Measurements from ENCODE around the gene GPR78. TPM values are rescaled to one million over a fixed set of nuclear protein-coding genes. Genes with fewer than 3 reads are reported as not detected.

Gene GPR78
- total RNA-seq, 1 donor from 2014 or later = 0.16 TPM

GRCh38 chr4:8615921-8616787 is 36.0 kb downstream of the GPR78 start:
- H3K4me3 Mint-ChIP-seq (ENCODE audit: unreplicated experiment) = no peak overlapping the region
- no peak for DNase-seq (ENCODE audit: low read depth)
- H3K27ac Mint-ChIP-seq (ENCODE audit: unreplicated experiment) = no peak overlapping the region
- H2AFZ ChIP-seq (ENCODE audit: low read depth, low read length) = no peak overlapping the region
- no peak overlapping the region for H3K9ac ChIP-seq (ENCODE audit: low read length)
- H3K36me3 Mint-ChIP-seq (ENCODE audit: low read depth, unreplicated experiment) = peaks cover 6% of the 10 kb centered on the region
- no peaks in the 10 kb centered on the region for H3K9me3 Mint-ChIP-seq (ENCODE audit: unreplicated experiment)
- H3K4me2 ChIP-seq (ENCODE audit: low read length) = no peak overlapping the region
- no peaks in the 10 kb centered on the region for H3K27me3 ChIP-seq (ENCODE audit: insufficient read depth, low read length)
- no peaks in the 10 kb centered on the region for H3K79me2 ChIP-seq (ENCODE audit: insufficient read depth, low read length)
- H3K4me1 ChIP-seq (ENCODE audit: insufficient read depth, low read length) = no peaks in the 10 kb centered on the region
- TF ChIP-seq CTCF (IDR thresholded peaks at IDR 0.05; ENCODE audit: insufficient read depth, low read depth, low read length) = no peak
- no peak for TF ChIP-seq EZH2 (IDR thresholded peaks at IDR 0.05; ENCODE audit: insufficient read depth, low read length)
- no peaks in the 10 kb centered on the region for H3K4me1 Mint-ChIP-seq (ENCODE audit: low read depth, unreplicated experiment)
- H4K20me1 ChIP-seq (ENCODE audit: insufficient read depth, low read length) = no peaks in the 10 kb centered on the region
- no peaks in the 10 kb centered on the region for H3K9me3 ChIP-seq (ENCODE audit: insufficient read depth, low read depth, low read length)
- H3K36me3 ChIP-seq (ENCODE audit: insufficient read depth, low read length) = no peaks in the 10 kb centered on the region
- H3K4me3 ChIP-seq (ENCODE audit: insufficient read depth, low read depth, low read length) = no peak overlapping the region
- H3K27me3 Mint-ChIP-seq (ENCODE audit: low read depth, unreplicated experiment) = peaks cover 37% of the 10 kb centered on the region
- no peak for FAIRE-seq
- H3K27ac ChIP-seq (ENCODE audit: low read depth, low read length) = no peak overlapping the region

GRCh38 chr4:8616831-8617230 is 36.6 kb downstream of the GPR78 start:
- H2AFZ ChIP-seq (ENCODE audit: low read depth, low read length) = no peak overlapping the region
- Mint-ChIP-seq H3K27ac (ENCODE audit: unreplicated experiment) (no peak overlapping the region), H3K36me3 (ENCODE audit: low read depth, unreplicated experiment) (peaks cover 6% of the 10 kb centered on the region), H3K27me3 (ENCODE audit: low read depth, unreplicated experiment) (peaks cover 31% of the 10 kb centered on the region), H3K9me3 (ENCODE audit: unreplicated experiment) (no peaks in the 10 kb centered on the region), H3K4me1 (ENCODE audit: low read depth, unreplicated experiment) (no peaks in the 10 kb centered on the region), H3K4me3 (ENCODE audit: unreplicated experiment) (no peak overlapping the region)
- TF ChIP-seq EZH2 (IDR thresholded peaks at IDR 0.05; ENCODE audit: insufficient read depth, low read length) (no peak), CTCF (IDR thresholded peaks at IDR 0.05; ENCODE audit: insufficient read depth, low read depth, low read length) (no peak)
- no peak overlapping the region for H3K27ac ChIP-seq (ENCODE audit: low read depth, low read length)
- FAIRE-seq = no peak
- no peaks in the 10 kb centered on the region for H3K79me2 ChIP-seq (ENCODE audit: insufficient read depth, low read length)
- DNase-seq (ENCODE audit: low read depth) = no peak
- no peaks in the 10 kb centered on the region for H4K20me1 ChIP-seq (ENCODE audit: insufficient read depth, low read length)
- H3K9me3 ChIP-seq (ENCODE audit: insufficient read depth, low read depth, low read length) = no peaks in the 10 kb centered on the region
- no peak overlapping the region for H3K9ac ChIP-seq (ENCODE audit: low read length)
- no peaks in the 10 kb centered on the region for H3K4me1 ChIP-seq (ENCODE audit: insufficient read depth, low read length)
- H3K36me3 ChIP-seq (ENCODE audit: insufficient read depth, low read length) = no peaks in the 10 kb centered on the region
- H3K4me2 ChIP-seq (ENCODE audit: low read length) = no peak overlapping the region
- H3K4me3 ChIP-seq (ENCODE audit: insufficient read depth, low read depth, low read length) = no peak overlapping the region
- no peaks in the 10 kb centered on the region for H3K27me3 ChIP-seq (ENCODE audit: insufficient read depth, low read length)

- H3K4me2 ChIP-seq (ENCODE audit: low read length) = no peak overlapping the region
- no peak overlapping the region for H3K27ac Mint-ChIP-seq (ENCODE audit: unreplicated experiment)
- no peak overlapping the region for H3K27ac ChIP-seq (ENCODE audit: low read depth, low read length)
- no peaks in the 10 kb centered on the region for H3K79me2 ChIP-seq (ENCODE audit: insufficient read depth, low read length)
- H3K27me3 Mint-ChIP-seq (ENCODE audit: low read depth, unreplicated experiment) = peaks cover 27% of the 10 kb centered on the region
- no peaks in the 10 kb centered on the region for H3K9me3 ChIP-seq (ENCODE audit: insufficient read depth, low read depth, low read length)
- no peak for TF ChIP-seq EZH2 (IDR thresholded peaks at IDR 0.05; ENCODE audit: insufficient read depth, low read length)
- no peak for TF ChIP-seq CTCF (IDR thresholded peaks at IDR 0.05; ENCODE audit: insufficient read depth, low read depth, low read length)
- H4K20me1 ChIP-seq (ENCODE audit: insufficient read depth, low read length) = no peaks in the 10 kb centered on the region
- FAIRE-seq (no peak), DNase-seq (ENCODE audit: low read depth) (no peak)
- peaks cover 6% of the 10 kb centered on the region for H3K36me3 Mint-ChIP-seq (ENCODE audit: low read depth, unreplicated experiment)
- H3K4me1 ChIP-seq (ENCODE audit: insufficient read depth, low read length) = no peaks in the 10 kb centered on the region
- no peak overlapping the region for H3K4me3 ChIP-seq (ENCODE audit: insufficient read depth, low read depth, low read length)
- no peak overlapping the region for H3K9ac ChIP-seq (ENCODE audit: low read length)
- no peaks in the 10 kb centered on the region for H3K36me3 ChIP-seq (ENCODE audit: insufficient read depth, low read length)
- H3K4me1 Mint-ChIP-seq (ENCODE audit: low read depth, unreplicated experiment) = no peaks in the 10 kb centered on the region
- no peak overlapping the region for H3K4me3 Mint-ChIP-seq (ENCODE audit: unreplicated experiment)
- no peaks in the 10 kb centered on the region for H3K9me3 Mint-ChIP-seq (ENCODE audit: unreplicated experiment)
- H3K27me3 ChIP-seq (ENCODE audit: insufficient read depth, low read length) = no peaks in the 10 kb centered on the region
- no peak overlapping the region for H2AFZ ChIP-seq (ENCODE audit: low read depth, low read length)
Measured at GRCh38 chr4:8617486-8618040, 37.4 kb downstream of the GPR78 start.
